Glomerular endothelial cell (primary cell): ENCODE results near the gene RIMKLB. TPM values are rescaled to one million over a fixed set of nuclear protein-coding genes. Genes with fewer than 3 reads are reported as not detected.

Source experiments
- total RNA-seq: library from RNA; depleted of rRNA; stranded (reverse); fragments of >200 nt; gene quantifications from 2 replicates; pipeline ENCODE4 v1.2.3, GENCODE V29; 2015

RIMKLB gene
- total RNA-seq, 1 donor from 2014 or later: 63.9 TPM

Other genes starting within 250 kb of the RIMKLB start
- gene CLEC6A, start 242.0 kb upstream of the RIMKLB start, total RNA-seq: not detected in 2 replicates
- not detected in 2 replicates for gene CLEC4D, start 184.5 kb upstream of the RIMKLB start, total RNA-seq
- 0.41 and 0.58 TPM in 2 replicates for gene CLEC4E, start 157.1 kb upstream of the RIMKLB start, total RNA-seq
- gene AICDA, start 85.1 kb upstream of the RIMKLB start, total RNA-seq: not detected in 2 replicates
- 0.92 TPM in 1 of 2 replicates, not detected in the other for gene MFAP5, start 35.2 kb upstream of the RIMKLB start, total RNA-seq
- not detected in 2 replicates for gene A2ML1, start 124.6 kb downstream of the RIMKLB start, total RNA-seq
- 25.1 and 32.2 TPM in 2 replicates for gene PHC1, start 216.5 kb downstream of the RIMKLB start, total RNA-seq